HL-60 (cell line): ENCODE data around the gene LRRC74B.

Source experiments
- DNase-seq, 2 experiments: peaks; one replicate each; pipeline ENCODE4 v3.0.0-alpha.2; 2010 to 2020; ENCODE audit warnings: low read depth in 1 of 2, low spot score in 1 of 2
- H3K27ac ChIP-seq: fragments of 250-450 bp; sonication (Bioruptor Pico); replicated peaks from 2 replicates; pipeline ENCODE4 v1.5.1; 2020; ENCODE audit warnings: mild to moderate bottlenecking, moderate library complexity
- H3K27me3 ChIP-seq: fragments of 250-450 bp; sonication (Bioruptor Pico); 2 replicates; pipeline ENCODE4 v1.5.1; 2021; ENCODE audit warnings: mild to moderate bottlenecking, moderate library complexity; ENCODE audit not compliant: insufficient read depth, poor library complexity, severe bottlenecking
- H3K4me3 ChIP-seq: replicated peaks from 2 replicates; pipeline ENCODE4 v1.5.1; 2011; ENCODE audit warnings: mild to moderate bottlenecking, control low read depth, low read length; ENCODE audit not compliant: insufficient read depth
- GABPA ChIP-seq: IDR thresholded peaks from 2 replicates; pipeline ENCODE4 v1.6.1; 2012; ENCODE audit warnings: low read depth
- POLR2AphosphoS5 ChIP-seq: IDR thresholded peaks from 2 replicates; pipeline ENCODE4 v1.6.1; 2012; ENCODE audit warnings: low read depth
- SPI1 ChIP-seq: IDR thresholded peaks from 2 replicates; pipeline ENCODE4 v1.6.1; 2012; ENCODE audit warnings: low read depth, mild to moderate bottlenecking, borderline replicate concordance
- TF ChIP-seq, protein P1 (sequence below): IDR thresholded peaks from one replicate; pipeline ENCODE4 v1.5.1; 2011; ENCODE audit warnings: low read length, control low read depth, inconsistent platforms; ENCODE audit not compliant: insufficient read depth
- TF ChIP-seq, protein P2 (sequence below): IDR thresholded peaks from 2 replicates; pipeline ENCODE4 v1.6.1; 2012; ENCODE audit warnings: low read depth; ENCODE audit not compliant: insufficient replicate concordance

LRRC74B gene

DNA sequence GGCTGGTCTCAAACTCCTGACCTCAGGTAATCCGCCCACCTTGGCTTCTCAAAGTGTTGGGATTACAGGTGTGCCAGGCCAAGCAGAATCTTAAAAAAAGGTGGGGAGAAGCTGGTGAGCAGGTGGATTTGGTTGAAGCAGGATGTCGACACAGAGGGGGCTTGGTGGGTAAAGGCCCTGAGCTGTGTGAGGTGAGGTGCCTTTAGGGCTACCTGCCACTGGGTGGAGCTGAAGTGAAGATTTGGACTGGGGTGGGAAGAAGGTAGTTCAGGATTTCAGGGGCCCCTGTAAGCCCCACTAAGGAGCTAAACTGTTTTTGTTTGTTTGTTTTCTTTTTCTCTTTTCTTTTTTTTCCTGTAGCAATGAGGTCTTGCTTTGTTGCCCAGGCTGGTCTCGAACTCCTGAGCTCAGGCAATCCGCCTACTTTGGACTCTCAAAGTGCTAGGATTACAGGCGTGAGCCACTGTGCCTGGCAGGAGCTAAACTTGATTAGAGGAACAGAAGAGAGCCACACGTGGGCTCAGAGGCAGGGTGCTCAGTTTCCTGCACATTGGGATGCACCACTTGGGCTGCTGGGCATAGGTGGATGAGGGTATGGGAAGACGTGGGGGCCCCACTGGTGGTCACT is 24.8 kb upstream of the LRRC74B start:
- peak in 1 of 2 experiments; percentile 16 for DNase-seq
- H3K4me3 ChIP-seq = no peak overlapping the region
- TF ChIP-seq, protein P1, sequence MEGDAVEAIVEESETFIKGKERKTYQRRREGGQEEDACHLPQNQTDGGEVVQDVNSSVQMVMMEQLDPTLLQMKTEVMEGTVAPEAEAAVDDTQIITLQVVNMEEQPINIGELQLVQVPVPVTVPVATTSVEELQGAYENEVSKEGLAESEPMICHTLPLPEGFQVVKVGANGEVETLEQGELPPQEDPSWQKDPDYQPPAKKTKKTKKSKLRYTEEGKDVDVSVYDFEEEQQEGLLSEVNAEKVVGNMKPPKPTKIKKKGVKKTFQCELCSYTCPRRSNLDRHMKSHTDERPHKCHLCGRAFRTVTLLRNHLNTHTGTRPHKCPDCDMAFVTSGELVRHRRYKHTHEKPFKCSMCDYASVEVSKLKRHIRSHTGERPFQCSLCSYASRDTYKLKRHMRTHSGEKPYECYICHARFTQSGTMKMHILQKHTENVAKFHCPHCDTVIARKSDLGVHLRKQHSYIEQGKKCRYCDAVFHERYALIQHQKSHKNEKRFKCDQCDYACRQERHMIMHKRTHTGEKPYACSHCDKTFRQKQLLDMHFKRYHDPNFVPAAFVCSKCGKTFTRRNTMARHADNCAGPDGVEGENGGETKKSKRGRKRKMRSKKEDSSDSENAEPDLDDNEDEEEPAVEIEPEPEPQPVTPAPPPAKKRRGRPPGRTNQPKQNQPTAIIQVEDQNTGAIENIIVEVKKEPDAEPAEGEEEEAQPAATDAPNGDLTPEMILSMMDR = peak; percentile 31
- TF ChIP-seq, protein P2, sequence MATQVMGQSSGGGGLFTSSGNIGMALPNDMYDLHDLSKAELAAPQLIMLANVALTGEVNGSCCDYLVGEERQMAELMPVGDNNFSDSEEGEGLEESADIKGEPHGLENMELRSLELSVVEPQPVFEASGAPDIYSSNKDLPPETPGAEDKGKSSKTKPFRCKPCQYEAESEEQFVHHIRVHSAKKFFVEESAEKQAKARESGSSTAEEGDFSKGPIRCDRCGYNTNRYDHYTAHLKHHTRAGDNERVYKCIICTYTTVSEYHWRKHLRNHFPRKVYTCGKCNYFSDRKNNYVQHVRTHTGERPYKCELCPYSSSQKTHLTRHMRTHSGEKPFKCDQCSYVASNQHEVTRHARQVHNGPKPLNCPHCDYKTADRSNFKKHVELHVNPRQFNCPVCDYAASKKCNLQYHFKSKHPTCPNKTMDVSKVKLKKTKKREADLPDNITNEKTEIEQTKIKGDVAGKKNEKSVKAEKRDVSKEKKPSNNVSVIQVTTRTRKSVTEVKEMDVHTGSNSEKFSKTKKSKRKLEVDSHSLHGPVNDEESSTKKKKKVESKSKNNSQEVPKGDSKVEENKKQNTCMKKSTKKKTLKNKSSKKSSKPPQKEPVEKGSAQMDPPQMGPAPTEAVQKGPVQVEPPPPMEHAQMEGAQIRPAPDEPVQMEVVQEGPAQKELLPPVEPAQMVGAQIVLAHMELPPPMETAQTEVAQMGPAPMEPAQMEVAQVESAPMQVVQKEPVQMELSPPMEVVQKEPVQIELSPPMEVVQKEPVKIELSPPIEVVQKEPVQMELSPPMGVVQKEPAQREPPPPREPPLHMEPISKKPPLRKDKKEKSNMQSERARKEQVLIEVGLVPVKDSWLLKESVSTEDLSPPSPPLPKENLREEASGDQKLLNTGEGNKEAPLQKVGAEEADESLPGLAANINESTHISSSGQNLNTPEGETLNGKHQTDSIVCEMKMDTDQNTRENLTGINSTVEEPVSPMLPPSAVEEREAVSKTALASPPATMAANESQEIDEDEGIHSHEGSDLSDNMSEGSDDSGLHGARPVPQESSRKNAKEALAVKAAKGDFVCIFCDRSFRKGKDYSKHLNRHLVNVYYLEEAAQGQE = no peak
- TF ChIP-seq GABPA = no peak
- no peak for TF ChIP-seq POLR2AphosphoS5
- no peak for TF ChIP-seq SPI1

DNA sequence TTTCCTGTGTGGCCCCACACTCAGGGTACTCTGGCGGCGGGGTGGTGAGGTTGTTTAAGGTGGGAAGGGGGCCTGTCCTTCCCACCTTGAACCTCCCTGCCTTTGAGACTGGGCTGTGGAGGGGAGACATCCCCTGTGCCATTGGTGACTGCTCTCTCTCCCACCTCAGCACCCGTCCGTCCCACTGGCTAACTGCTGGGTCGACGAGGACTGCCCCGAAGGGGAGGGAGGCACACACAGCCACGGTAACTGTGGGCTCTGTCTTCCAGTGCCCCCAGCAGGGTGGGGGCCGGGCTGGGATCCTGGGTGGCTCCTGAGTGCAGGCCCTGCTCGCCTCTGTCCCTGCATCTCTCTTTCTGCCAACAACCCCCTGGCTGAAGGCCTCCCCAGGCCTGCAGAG is 23.2 kb upstream of the LRRC74B start:
- Histone ChIP-seq H3K4me3 (no peak overlapping the region), H3K27ac (no peak overlapping the region), H3K27me3 (peaks cover 2% of the 10 kb centered on the region)
- no peak for DNase-seq
- TF ChIP-seq GABPA (no peak), SPI1 (no peak)
- TF ChIP-seq, protein P1 = no peak

More for the DNA sequence above, 24.8 kb upstream of the LRRC74B start:
- H3K27ac ChIP-seq = no peak overlapping the region
- peaks cover 2% of the 10 kb centered on the region for H3K27me3 ChIP-seq

DNA sequence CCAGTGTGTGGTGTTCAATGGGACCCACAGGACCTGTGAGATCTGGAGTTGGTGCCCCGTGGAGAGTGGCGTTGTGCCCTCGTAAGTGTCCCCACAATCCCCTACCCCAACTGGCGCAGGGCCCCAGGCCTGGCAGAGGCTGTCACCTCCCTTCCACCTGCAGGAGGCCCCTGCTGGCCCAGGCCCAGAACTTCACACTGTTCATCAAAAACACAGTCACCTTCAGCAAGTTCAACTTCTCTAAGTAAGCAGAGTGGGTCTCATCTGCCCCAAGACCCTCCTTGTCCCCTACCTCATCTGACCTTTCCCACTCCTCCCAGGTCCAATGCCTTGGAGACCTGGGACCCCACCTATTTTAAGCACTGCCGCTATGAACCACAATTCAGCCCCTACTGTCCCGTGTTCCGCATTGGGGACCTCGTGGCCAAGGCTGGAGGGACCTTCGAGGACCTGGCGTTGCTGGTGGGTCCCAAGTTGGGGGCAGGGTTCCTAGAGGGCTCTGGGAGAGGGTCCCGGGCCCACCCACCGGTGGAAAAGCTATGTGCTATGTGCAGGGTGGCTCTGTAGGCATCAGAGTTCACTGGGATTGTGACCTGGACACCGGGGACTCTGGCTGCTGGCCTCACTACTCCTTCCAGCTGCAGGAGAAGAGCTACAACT is 22.7 kb upstream of the LRRC74B start:
- H3K4me3 ChIP-seq = no peak overlapping the region
- peaks cover 2% of the 10 kb centered on the region for H3K27me3 ChIP-seq
- TF ChIP-seq, protein P1 = peak; percentile 9
- TF ChIP-seq, protein P2 = no peak
- no peak overlapping the region for H3K27ac ChIP-seq
- DNase-seq = no peak

DNA sequence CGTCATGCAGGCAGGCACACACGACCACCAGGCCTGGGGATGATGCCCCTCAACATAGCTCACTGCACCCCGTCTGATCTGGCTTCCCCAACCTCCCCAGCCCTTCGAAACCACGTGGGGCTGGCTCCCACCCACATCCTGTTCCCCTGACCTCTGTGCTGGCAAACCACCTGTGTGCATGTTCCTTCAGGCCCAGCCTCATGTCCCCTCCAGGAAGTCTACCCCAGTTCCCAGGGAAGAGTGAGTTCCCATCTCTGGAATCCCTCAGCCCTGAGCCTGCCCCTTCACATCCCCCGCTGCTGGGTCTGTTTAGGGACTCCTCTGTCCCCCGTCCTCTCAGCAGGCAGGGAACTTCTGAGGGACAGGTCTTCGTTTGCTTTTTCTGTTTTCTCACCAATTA is 20.5 kb upstream of the LRRC74B start:
- Histone ChIP-seq H3K4me3 (no peak overlapping the region), H3K27me3 (no peaks in the 10 kb centered on the region), H3K27ac (no peak overlapping the region)
- DNase-seq = no peak
- TF ChIP-seq, protein P2 = no peak
- TF ChIP-seq POLR2AphosphoS5 (no peak), SPI1 (no peak), GABPA (no peak)
- TF ChIP-seq, protein P1 = no peak
